Stimulated activated CD4-positive, alpha-beta T cell treated with anti-CD3 and anti-CD28 coated beads, Interleukin-4, amount 100 ng/mL, for 1 hour (primary cell): ENCODE data around the gene SGCA.

Source experiments
- DNase-seq: peaks from one replicate; pipeline ENCODE4 v3.0.0-alpha.2; 2020

SGCA gene

GRCh38 chr17:50149417-50150353 lies 16.1 kb upstream of the SGCA start:
- peak; percentile 68 for DNase-seq

- DNase-seq = no peak
Measured at GRCh38 chr17:50150354-50151040, 15.3 kb upstream of the SGCA start, which contains the start of gene PPP1R9B. PPP1R9B (minus strand) TSS chr17:50150677; CDS start chr17:50150513, 164 bp downstream.

DNA sequence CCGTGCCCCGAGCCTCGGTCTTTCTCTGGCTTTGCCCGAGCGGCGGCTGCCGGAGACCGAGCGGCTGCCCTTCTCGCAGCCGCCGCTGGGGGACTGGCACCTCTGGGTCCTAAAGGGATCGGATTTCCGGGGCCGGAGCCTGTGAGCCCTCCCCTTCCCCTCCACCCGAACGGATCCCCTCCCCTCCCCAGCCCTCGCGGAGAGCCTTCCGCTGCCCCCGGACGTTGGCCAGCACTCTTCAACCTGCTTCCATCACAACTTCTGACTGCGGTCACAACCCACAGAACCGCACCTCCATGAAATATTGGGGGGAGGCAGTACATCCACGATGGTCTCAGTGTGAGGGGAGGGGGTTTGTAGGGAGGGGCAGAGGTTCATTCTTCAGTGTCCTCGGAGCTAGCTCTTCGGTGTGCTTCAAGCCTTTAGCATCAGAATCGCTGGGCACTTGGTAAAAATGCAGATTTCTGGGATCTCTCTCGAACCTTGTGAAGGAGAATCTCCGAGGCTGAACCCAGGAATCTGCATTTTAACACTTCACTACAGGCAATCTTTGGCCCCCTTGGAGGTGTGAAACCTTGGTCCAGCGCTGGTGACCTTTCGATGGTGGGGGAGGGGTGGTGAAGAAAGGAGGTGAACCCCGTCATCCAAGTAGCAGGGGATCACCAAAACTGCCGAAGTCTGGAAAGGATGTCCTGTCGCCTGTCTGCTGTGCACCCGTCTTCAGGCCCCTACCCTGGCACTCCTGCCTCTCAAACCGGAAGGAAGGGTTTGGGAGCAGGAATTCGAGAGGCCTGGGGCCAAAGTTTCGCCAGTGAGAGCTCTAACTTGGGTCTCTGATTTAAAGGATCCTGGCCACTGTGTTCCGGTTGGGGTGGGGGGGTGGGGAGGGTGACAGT lies 14.5 kb upstream of the SGCA start:
- DNase-seq = peak; percentile 85

GRCh38 chr17:50151937-50152547 lies 13.8 kb upstream of the SGCA start:
- DNase-seq = peak; percentile 50

DNA sequence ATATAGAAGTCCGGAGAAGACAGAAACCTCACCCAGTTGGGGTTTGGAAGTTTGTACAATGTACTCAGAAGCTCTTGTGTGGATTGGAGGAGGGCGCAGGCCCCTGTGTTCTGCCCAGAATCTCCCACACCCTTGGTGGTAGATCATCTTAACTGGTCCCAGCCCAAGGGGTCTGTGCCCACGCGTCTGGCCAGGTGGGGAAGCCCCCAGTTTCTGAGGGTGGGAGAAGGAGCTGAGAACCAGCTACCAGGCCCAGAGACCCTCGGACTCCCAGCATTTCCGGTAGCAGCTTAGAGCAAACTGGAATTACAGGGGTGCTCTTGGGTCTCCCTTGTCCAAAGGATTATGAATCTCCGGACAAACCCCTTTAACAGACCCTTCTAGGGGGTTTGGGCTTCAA lies 13.1 kb upstream of the SGCA start:
- DNase-seq = no peak

DNA sequence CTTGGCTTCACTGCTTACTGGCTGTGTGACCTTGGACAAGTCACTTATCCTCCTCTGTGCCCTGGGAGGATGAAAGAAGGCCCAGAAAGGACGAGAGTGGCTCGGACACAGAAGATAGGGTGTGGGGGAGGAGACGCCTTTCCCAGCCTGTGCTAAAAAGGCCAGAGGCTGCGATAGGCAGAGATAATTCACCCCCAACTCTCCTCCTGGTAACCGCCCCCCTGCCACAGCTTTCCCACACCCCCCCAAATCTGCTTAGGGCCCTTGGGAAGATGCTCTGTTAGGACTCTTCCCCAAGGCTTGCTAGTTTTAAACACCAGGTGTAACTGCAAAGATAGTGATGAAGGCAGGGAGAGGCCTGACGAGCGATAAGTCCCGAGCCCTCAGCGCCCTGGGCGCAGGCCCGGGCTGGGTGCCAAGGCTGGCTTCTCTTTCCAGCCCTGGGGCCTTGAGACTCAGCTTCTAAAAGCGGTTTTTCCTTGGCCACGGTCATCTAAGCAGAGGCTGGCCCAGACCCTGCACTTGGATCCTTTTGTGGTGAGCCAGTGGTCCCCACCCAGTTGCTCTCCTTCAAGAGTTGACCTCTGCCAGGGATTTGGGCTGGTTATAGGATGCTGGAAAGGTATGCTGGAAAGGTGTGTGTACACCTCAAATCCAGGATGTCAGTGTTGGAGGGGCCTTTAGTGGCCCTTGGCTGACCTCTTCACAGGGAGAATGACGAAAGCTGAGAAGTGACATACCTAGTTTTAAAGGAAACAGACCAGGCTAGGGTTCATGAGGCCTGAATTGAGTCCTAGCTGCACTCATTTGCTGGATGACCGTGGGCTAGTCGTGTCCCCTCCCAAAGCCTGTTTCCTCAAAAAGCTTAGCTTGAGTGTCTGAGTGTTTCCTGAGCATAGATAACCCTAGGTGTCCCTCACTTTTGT lies 11.9 kb upstream of the SGCA start:
- DNase-seq = no peak

DNA sequence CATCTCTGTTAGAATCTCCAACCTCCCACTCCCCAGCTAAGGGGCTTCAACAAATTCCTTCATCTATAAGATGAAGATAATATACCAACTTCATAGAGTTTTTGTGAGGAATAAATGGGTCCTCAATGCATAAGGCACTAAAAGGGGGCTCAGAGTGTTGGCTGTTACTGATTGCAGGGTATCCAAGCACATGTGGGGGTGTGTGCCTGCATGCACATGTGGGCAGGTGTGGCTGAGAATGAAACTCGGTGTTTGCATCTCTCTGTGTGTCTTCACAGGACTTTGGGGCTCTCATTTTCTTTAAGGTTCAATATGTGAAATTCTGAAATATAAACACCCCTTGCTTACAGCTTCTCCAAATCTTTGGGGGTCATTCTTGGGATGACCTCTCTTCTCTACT lies 11.2 kb upstream of the SGCA start:
- no peak for DNase-seq

DNA sequence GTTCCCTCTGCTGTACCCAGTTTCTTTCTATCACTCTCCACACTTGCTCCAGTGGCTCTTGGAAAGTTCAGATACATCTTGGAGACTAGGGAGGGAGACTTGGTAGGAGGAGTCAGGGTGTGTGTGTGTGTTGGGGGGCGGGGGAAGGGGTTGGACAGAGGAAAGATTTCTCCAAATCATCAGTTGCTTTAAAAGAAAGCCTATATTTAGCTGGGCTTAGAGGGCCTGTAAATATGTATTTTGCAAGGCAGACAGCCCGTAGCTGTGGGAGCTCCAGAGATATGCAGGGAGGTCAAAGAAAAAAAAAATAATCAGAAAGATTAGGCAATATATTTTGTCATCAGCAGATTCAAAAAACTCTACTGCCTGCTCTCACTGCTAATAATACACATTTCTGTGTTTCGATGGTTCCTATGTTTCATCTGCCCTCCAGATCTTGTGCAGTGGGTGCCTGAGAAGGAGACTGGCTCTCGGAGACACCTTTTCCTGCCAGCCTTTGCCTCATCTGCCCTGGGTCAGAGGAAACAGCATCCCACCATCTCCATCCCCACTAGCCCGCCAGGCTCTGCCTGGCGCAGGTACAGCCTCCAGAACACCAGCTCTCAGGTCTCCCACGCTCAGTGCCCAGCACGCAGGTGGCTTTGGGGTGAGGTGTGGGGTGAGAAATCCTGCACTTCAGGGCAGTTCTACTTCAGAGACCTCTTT lies 10.5 kb upstream of the SGCA start:
- no peak for DNase-seq

GRCh38 chr17:50157891-50158290 lies 7.9 kb upstream of the SGCA start:
- DNase-seq = no peak

DNA sequence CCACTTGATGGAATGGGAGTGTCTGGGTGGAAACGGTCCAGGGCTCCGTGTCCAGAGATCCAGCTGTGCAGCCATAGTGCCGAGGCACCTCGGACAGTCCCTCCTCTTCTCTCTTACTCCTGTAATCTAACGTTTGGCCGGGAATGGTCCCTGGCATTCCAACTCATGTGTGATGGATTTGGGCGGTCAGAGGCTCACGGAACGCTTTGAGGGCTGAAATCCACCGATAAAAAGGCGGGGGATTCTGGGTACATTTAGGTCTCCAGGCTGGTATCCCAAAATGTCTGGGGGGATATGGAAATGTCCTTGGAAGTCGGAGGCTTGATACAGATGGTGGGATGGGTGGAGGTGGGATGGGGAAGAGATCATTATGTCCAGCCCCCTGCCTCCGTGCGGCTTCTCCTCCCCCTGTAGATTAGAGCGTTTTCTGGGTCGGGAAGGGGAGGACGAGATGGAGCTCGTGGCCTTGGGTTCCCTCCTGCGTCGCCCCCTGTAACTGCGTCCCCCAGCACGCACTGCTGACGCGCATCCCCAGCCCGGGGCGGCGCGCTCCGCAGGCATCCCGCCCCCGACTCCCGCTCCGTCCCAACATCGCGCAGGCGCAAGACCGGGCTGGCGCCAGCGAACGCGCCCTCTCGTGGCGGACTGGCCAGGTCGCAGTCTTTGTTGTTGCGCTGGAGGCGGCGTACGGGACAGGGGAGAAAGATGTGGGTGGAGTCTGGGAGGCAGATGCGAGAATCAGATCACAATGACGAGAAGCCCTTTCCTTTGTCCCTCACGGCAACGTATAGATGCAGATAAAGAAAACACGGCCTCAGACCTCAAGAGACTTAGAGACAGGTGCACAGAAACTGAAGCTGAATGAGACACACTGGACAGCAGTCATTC lies 4.5 kb upstream of the SGCA start:
- peak; percentile 95 for DNase-seq

DNA sequence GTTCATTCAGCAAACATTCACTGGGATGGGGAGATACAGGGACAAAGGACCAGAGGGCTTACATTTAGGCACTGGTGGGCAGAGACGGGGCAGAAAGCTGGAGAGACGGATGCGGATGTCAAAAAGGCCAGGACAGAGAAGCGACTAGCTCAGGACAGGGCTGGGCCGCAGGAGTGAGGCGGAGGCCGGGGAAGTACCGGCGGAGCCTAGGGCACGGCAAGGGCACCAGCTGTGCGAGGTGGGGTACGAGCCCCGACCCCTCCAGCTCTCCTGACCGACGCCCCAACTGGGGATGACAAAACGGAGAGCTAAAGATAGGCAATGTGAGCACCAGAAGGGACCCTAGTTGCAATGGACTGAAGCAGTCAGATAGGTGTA lies 3.9 kb upstream of the SGCA start:
- no peak for DNase-seq

GRCh38 chr17:50162466-50163254 lies 3.1 kb upstream of the SGCA start:
- DNase-seq = no peak

GRCh38 chr17:50163843-50164696 lies 1.7 kb upstream of the SGCA start:
- peak; percentile 21 for DNase-seq

GRCh38 chr17:50164697-50164988 lies 1.2 kb upstream of the SGCA start:
- no peak for DNase-seq

DNA sequence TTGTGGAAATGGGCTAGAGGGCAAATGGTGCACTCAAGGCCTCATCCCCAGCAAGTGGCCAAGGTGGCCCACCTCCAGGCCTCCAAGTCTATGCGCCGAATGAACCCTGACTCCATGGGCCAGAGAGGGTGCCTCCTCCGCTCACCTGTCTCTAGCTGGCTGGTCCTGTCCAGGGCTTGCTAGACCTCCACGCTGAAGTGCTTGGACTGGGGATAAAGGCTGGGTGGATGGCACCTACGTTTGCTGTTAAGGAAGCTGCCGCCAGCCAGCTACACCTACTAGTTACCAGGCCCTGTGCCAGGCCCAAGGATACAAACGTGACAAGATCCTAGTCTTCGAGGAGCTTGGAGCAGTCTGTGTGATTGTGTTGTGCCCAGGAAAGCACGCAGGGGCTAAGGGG lies 739 bp upstream of the SGCA start:
- no peak for DNase-seq

GRCh38 chr17:50165466-50165865 lies 339 bp upstream of the SGCA start:
- no peak for DNase-seq

- no peak for DNase-seq
Measured at GRCh38 chr17:50166518-50167181, 845 bp downstream of the SGCA start.

GRCh38 chr17:50167371-50167770 lies 1.6 kb downstream of the SGCA start:
- DNase-seq = no peak
